OCI-LY3 (cell line): ENCODE data around the gene SORCS1.

Source experiments
- H2AFZ ChIP-seq: fragments of 200-600, 300-600 bp; shearing (Covaris generic); 2 replicates; pipeline ENCODE4 v1.6.0; 2014; ENCODE audit warnings: antibody characterized with exemption, low read depth, low read length
- H3K27ac ChIP-seq: fragments of 200-600, 300-600 bp; sonication (generic); 2 replicates; pipeline ENCODE4 v1.5.1; 2014; ENCODE audit warnings: mild to moderate bottlenecking, low read length, moderate library complexity, mixed read lengths
- H3K27me3 ChIP-seq: fragments of 200-600, 300-600 bp; sonication (generic); 2 replicates; pipeline ENCODE4 v1.6.1; 2014; ENCODE audit warnings: low read depth, low read length, mixed read lengths
- H3K36me3 ChIP-seq: fragments of 200-600, 300-600 bp; sonication (generic); replicated peaks from 2 replicates; pipeline ENCODE3; 2014; ENCODE audit warnings: low read depth, low read length, mixed read lengths
- H3K4me1 ChIP-seq: fragments of 300-600, 200-600 bp; sonication (generic); 2 replicates; pipeline ENCODE4 v1.6.1; 2014; ENCODE audit warnings: low read length, mixed read lengths
- H3K4me2 ChIP-seq: fragments of 200-600, 300-600 bp; sonication (generic); 2 replicates; pipeline ENCODE4 v1.6.1; 2014; ENCODE audit warnings: low read length, mixed read lengths
- H3K4me3 ChIP-seq: fragments of 300-600, 200-600 bp; sonication (generic); 2 replicates; pipeline ENCODE4 v1.5.1; 2014; ENCODE audit warnings: antibody characterized with exemption, mild to moderate bottlenecking, low read length, moderate library complexity
- H3K79me2 ChIP-seq: fragments of 300-600, 200-600 bp; shearing (Covaris generic); 2 replicates; pipeline ENCODE4 v1.6.1; 2014; ENCODE audit warnings: mild to moderate bottlenecking, low read length, mixed read lengths
- H3K9ac ChIP-seq: fragments of 300-600, 200-600 bp; shearing (Covaris generic); 2 replicates; pipeline ENCODE4 v1.6.0; 2014; ENCODE audit warnings: mild to moderate bottlenecking, low read length, moderate library complexity
- H3K9me3 ChIP-seq: fragments of 200-600, 300-600 bp; shearing (Covaris generic); 2 replicates; pipeline ENCODE4 v1.6.1; 2014; ENCODE audit warnings: low read length, mixed read lengths; ENCODE audit not compliant: insufficient read depth
- H4K20me1 ChIP-seq: fragments of 200-600, 300-600 bp; sonication (generic); 2 replicates; pipeline ENCODE4 v1.6.1; 2016; ENCODE audit warnings: low read length, mixed read lengths; ENCODE audit not compliant: insufficient read depth
- CTCF ChIP-seq: fragments of 200-600, 300-600 bp; sonication (generic); IDR thresholded peaks from 2 replicates; pipeline ENCODE4 v1.5.1; 2014; ENCODE audit warnings: antibody characterized with exemption, low read length, low read depth
- EZH2phosphoT487 ChIP-seq: fragments of 200-600 bp; shearing (Covaris generic); IDR thresholded peaks from 2 replicates; pipeline ENCODE4 v1.6.1; 2018; ENCODE audit warnings: antibody characterized with exemption, mixed run types, low read depth

The SORCS1 gene

GRCh38 chr10:106830006-106830405, 334.5 kb downstream of the SORCS1 start:
- Histone ChIP-seq H2AFZ (no peak overlapping the region), H3K27me3 (peaks cover 19% of the 10 kb centered on the region), H4K20me1 (no peaks in the 10 kb centered on the region), H3K36me3 (no peaks in the 10 kb centered on the region), H3K9ac (no peak overlapping the region), H3K79me2 (no peaks in the 10 kb centered on the region), H3K4me2 (no peak overlapping the region), H3K4me1 (no peaks in the 10 kb centered on the region), H3K4me3 (no peak overlapping the region), H3K27ac (no peak overlapping the region), H3K9me3 (no peaks in the 10 kb centered on the region)
- TF ChIP-seq EZH2phosphoT487 = no peak
- no peak for TF ChIP-seq CTCF

GRCh38 chr10:106826716-106827115, 337.8 kb downstream of the SORCS1 start:
- Histone ChIP-seq H3K79me2 (no peaks in the 10 kb centered on the region), H3K4me3 (no peak overlapping the region), H3K4me2 (no peak overlapping the region), H4K20me1 (no peaks in the 10 kb centered on the region), H3K9ac (no peak overlapping the region), H3K27me3 (peaks cover 12% of the 10 kb centered on the region), H3K27ac (no peak overlapping the region), H3K9me3 (no peaks in the 10 kb centered on the region), H2AFZ (no peak overlapping the region), H3K36me3 (no peaks in the 10 kb centered on the region), H3K4me1 (no peaks in the 10 kb centered on the region)
- TF ChIP-seq CTCF (no peak), EZH2phosphoT487 (no peak)

GRCh38 chr10:106825576-106826364, 338.7 kb downstream of the SORCS1 start:
- H3K4me3 ChIP-seq = no peak overlapping the region
- no peaks in the 10 kb centered on the region for H3K36me3 ChIP-seq
- H3K79me2 ChIP-seq = no peaks in the 10 kb centered on the region
- H3K27ac ChIP-seq = no peak overlapping the region
- H3K4me1 ChIP-seq = no peaks in the 10 kb centered on the region
- no peak overlapping the region for H2AFZ ChIP-seq
- H3K27me3 ChIP-seq = peaks cover 12% of the 10 kb centered on the region
- no peak for TF ChIP-seq CTCF
- H3K9ac ChIP-seq = no peak overlapping the region
- H3K4me2 ChIP-seq = no peak overlapping the region
- H4K20me1 ChIP-seq = no peaks in the 10 kb centered on the region
- no peaks in the 10 kb centered on the region for H3K9me3 ChIP-seq

- peaks cover 9% of the 10 kb centered on the region for H3K4me1 ChIP-seq
- no peaks in the 10 kb centered on the region for H3K36me3 ChIP-seq
- no peak overlapping the region for H3K4me2 ChIP-seq
Observed at GRCh38 chr10:106820579-106820978, 343.9 kb downstream of the SORCS1 start.

More at GRCh38 chr10:106820579-106820978, 343.9 kb downstream of the SORCS1 start:
- H3K27me3 ChIP-seq = no peaks in the 10 kb centered on the region; the same call in none of the 2 replicates
- no peaks in the 10 kb centered on the region for H4K20me1 ChIP-seq
- no peak overlapping the region for H3K9ac ChIP-seq
- H2AFZ ChIP-seq = no peak overlapping the region
- H3K4me3 ChIP-seq = no peak overlapping the region
- no peaks in the 10 kb centered on the region for H3K9me3 ChIP-seq
- H3K27ac ChIP-seq = no peak overlapping the region
- TF ChIP-seq EZH2phosphoT487 (no peak), CTCF (no peak)
- H3K79me2 ChIP-seq = no peaks in the 10 kb centered on the region
